DMS153 treated with DMSO at 0.1 percent for 48 hours (cell line): ENCODE results near the gene SH3TC1.

Experiments
- DNase-seq: peaks from one replicate; lab custom pipeline; 2025; ENCODE audit not compliant: unreplicated experiment; lab: John Stamatoyannopoulos, UW

Gene SH3TC1

DNA sequence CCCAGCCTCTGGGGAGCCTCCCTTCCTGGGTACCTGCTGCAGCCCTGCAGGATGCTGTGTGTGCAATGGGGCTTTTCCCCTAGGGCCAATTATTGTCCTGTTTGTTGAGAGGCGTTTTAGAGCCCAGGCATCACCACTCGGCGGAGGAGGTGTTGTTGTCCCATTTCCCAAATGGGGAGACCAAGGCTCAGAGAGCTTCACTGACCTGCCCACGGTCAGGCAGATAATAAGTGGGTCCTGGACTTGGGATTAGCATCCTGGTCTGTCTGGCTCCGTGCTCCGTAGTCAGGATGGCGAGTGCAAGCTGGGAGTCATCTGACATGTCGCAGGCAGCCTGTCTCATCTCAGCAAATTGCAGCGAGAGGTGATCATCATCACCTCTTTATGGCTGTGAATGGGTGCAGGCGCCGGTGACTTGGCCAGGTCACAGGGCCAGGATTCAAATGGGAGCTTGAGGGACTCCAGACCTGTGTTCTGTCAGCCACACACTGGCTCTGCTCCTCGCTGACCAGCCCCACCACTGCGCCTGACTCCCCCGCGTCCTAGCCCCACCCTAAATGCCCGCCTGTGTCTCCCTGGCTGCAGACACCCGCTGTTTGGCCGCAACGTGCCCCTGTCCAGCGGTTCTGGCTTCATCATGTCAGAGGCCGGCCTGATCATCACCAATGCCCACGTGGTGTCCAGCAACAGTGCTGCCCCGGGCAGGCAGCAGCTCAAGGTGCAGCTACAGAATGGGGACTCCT lies 87.1 kb downstream of the SH3TC1 start:
- no peak for DNase-seq

DNA sequence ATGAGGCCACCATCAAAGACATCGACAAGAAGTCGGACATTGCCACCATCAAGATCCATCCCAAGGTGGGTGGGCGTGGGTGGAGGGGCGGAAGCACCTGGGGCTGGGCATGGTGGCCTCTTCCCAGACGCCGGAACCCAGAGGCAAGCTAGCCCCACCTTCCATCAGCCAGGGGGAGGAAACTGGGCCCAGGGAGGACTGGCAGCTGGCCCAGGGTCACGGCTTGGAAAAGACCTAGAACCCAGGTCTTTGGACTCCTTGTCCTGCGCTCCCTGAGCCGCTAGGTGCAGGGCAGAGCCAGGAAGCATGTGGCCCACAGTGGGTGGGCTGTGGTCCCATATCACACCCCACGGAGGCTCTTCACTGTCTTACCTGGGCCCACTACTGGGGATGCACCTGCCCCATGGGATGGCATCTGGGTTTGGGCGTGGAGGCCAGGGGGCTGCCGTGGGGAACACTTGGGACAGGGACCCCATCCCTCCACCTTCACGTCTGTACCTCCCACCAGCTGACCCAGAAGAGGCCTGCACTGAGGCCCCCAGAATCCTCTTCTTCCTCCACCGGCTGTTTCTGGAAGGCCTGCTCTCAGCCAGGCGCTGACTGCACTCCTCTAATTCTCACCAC lies 87.7 kb downstream of the SH3TC1 start:
- no peak for DNase-seq

DNA sequence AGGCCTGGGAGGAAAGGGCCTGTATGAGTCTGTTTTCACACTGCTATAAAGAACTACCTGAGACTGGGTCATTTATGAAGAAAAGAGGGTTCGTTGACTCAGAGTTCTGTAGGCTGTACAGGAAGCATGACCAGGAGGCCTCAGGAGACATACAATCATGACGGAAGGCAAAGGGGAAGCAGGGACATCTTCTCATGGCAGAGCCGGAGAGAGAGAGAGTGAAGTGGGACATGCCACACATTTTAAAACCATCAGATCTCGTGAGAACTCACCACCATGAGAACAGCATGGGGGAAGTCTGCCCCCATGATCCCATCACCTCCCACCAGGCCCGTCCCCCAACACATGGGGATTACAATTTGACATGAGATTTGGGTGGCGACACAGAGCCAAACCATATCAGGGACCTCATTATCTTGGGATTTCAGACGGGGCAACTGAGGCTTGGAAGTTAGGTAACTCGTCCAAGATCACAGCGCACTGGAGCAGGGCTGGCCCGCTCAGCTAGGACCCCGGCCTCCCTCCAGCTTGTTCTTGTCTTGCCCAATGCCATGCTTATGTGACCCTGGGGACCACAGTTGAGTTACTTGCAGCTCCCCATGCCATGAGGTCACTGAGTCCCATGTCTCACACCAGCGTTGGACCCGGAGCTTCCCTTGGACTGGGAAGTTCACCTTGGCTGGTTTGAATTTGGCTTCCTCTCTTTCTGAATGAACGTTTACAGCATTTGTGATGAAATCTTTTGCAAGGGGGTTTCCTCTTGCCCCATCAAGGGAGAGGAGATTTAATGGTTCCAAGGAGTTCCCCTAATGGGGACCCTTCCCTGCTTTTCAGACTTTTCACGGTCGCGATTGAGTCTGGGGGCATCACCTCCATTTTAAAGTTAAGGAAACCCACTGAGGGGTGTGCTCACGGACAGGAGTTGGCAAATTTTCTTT lies 88.5 kb downstream of the SH3TC1 start:
- no peak for DNase-seq

DNA sequence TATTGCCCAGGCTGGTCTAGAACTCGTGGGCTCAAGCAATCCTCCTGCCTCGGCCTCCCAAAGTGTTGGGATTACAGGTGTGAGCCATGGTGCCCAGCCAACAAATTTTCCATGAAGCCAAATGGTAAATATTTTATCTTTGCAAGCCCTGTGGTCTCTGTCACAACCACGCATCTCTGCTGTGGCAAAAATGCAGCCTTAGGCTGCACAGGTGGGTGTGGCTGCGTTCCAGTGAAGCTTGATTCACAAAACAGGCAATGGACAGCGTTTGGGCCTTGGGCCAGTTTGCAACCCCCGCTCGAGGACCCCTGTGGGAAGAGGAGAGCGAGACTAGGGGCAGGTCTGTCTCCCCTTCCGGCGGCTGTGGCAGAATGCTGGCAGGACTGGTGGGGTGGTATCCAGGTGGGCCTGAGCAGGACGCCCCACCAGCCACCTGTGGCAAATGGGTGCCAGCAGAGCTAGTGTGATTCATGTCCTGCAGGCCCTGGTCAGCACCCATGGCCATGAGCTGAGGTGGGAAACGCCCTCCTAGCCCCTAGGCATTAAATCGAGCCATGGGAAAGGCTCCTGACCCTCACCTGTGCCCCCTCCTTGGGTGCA lies 90.2 kb downstream of the SH3TC1 start:
- DNase-seq = no peak

DNA sequence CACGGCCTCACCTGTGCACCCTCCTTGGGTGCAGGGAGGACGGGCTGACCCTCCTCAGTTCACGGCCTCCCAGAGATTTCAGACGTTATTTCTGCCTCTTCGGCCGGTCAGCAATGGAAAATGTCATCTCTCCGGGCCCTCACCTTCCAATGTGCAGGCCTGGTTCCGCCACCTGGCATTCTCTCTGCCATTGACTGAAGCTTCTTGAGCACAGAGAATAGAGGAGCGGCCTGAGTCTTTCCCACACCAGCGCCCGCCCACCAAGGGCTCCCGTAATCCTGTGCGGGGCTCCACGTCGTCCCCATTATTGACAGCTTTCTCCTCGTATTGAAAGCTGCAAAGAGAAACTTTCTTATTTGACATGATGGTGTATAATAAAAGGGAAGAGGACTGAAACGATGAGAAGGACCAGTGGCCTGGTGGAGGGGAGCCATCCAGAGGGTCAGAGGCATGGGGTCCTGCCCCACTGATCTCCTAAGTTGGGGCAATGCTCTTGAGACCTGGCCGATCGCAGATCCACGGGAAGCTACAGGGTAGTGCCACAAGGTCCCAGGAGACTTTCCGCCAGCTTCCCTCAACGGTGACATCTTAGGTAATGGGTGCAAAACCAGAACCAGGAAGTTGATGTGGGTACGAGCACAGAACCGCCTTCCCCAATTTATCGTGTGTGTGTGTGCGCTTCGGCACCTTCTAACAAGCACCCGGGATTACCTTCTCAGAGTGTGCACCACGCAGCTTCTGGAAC lies 91.0 kb downstream of the SH3TC1 start:
- no peak for DNase-seq

DNA sequence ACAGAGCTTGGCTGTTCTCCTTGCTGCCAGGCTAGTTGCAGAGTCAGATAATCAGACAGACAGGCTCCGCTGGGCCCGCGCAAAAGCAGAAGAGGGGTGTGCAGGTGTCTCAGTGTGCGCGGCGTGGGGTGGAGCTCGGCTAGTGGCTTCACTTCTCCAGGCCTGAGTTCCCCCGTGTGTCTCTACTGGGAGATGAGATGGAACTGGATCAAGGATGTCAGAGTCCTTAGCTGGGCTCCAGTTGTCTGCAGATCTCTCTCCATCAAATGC lies 91.5 kb downstream of the SH3TC1 start:
- DNase-seq = no peak
